Activated T-helper 2 cell treated with anti-CD3 and anti-CD28 coated beads, Interferon-gamma antibody, Interleukin-2, Interleukin-4, amounts not matched to agents 10 μg/mL and 5 μg/mL and 100 μg/mL, durations not matched to agents 14 hours and 24 hours and 36 hours (primary cell): ENCODE data around the gene AP1S1. TPM values are rescaled to one million over a fixed set of nuclear protein-coding genes. Genes with fewer than 3 reads are reported as not detected.
A peak's percentile ranks its signal among the peaks of the same experiment; 100 is the strongest.

Experiments used
- DNase-seq: peaks from one replicate; pipeline ENCODE4 v3.0.0; 2021; ENCODE audit warnings: low spot score
- H3K27ac Mint-ChIP-seq: one replicate; pipeline ENCODE4 v1.8.0; 2021; ENCODE audit warnings: mixed read lengths
- H3K27me3 Mint-ChIP-seq: one replicate; pipeline ENCODE4 v1.8.0; 2021; ENCODE audit warnings: low read depth, mixed read lengths
- H3K36me3 Mint-ChIP-seq: one replicate; pipeline ENCODE4 v1.8.0; 2021; ENCODE audit warnings: low read depth, mixed read lengths
- H3K4me1 Mint-ChIP-seq: one replicate; pipeline ENCODE4 v1.8.0; 2021; ENCODE audit warnings: low read depth, mixed read lengths
- H3K4me3 Mint-ChIP-seq: one replicate; pipeline ENCODE4 v1.8.0; 2021; ENCODE audit warnings: low read depth, mild to moderate bottlenecking, moderate library complexity, mixed read lengths
- H3K9me3 Mint-ChIP-seq: one replicate; pipeline ENCODE4 v1.8.0; 2021; ENCODE audit warnings: mixed read lengths
- intact Hi-C: fragments of 100-400 bp; cut with micrococcal nuclease; formaldehyde crosslinking; loops from one replicate; pipeline ENCODE4 v1.15.1; 2023
- total RNA-seq: library from RNA; stranded (reverse); gene quantifications from 2 replicates; pipeline ENCODE4 v1.2.3, GENCODE V29; 2022

Gene AP1S1
- total RNA-seq, 1 donor from 2014 or later = 42.8 TPM

GRCh38 chr7:101164071-101164840, 10.0 kb downstream of the AP1S1 start:
- H3K4me1 Mint-ChIP-seq = peaks cover 34% of the 10 kb centered on the region
- intact Hi-C loops = loop anchor here (2.0 to 10.0 kb wide), 2 partner anchors 15 to 81 kb away; partner anchors contain the start of gene FIS1
- no peaks in the 10 kb centered on the region for H3K9me3 Mint-ChIP-seq
- H3K27me3 Mint-ChIP-seq = peaks cover 43% of the 10 kb centered on the region
- peak overlapping the region; percentile 13 for H3K4me3 Mint-ChIP-seq
- no peak overlapping the region for H3K27ac Mint-ChIP-seq
- no peak for DNase-seq
- peaks cover 17% of the 10 kb centered on the region for H3K36me3 Mint-ChIP-seq

GRCh38 chr7:101165075-101165957, 11.0 kb downstream of the AP1S1 start, which contains the start of gene VGF:
TSS of gene VGF (minus strand) at chr7:101165569. CDS start at chr7:101164843, 726 bp downstream.
- peaks cover 41% of the 10 kb centered on the region for H3K4me1 Mint-ChIP-seq

GRCh38 chr7:101165958-101166647, 11.8 kb downstream of the AP1S1 start:
- no peak for DNase-seq
- Mint-ChIP-seq H3K4me1 (peaks cover 49% of the 10 kb centered on the region), H3K36me3 (peaks cover 4% of the 10 kb centered on the region), H3K4me3 (peak overlapping the region; percentile 82), H3K27me3 (peaks cover 59% of the 10 kb centered on the region), H3K27ac (no peak overlapping the region), H3K9me3 (no peaks in the 10 kb centered on the region)
- intact Hi-C loops = loop anchor here (1.0 to 10.0 kb wide), 6 partner anchors 8 to 199 kb away; partner anchors contain the start of genes AP1S1, FIS1 and MUC12

More at GRCh38 chr7:101165075-101165957, 11.0 kb downstream of the AP1S1 start, which contains the start of gene VGF:
- intact Hi-C loops = loop anchor here (1.0 to 10.0 kb wide), 6 partner anchors 9 to 198 kb away; partner anchors contain the start of genes AP1S1, FIS1 and MUC12
- Mint-ChIP-seq H3K36me3 (peaks cover 7% of the 10 kb centered on the region), H3K9me3 (no peaks in the 10 kb centered on the region), H3K4me3 (peak within 1 kb of the TSS; percentile 82), H3K27ac (no peak within 1 kb of the TSS), H3K27me3 (peaks cover 51% of the 10 kb centered on the region)
- peak; percentile 89 for DNase-seq

GRCh38 chr7:101166648-101166908, 12.3 kb downstream of the AP1S1 start:
- DNase-seq = no peak
- H3K27me3 Mint-ChIP-seq = peaks cover 62% of the 10 kb centered on the region
- intact Hi-C loops = loop anchor here (5.0 to 10.0 kb wide), 3 partner anchors 78 to 199 kb away; partner anchors contain the start of genes FIS1 and MUC12
- H3K9me3 Mint-ChIP-seq = no peaks in the 10 kb centered on the region
- H3K27ac Mint-ChIP-seq = no peak overlapping the region
- H3K4me3 Mint-ChIP-seq = peak overlapping the region; percentile 0
- H3K4me1 Mint-ChIP-seq = peaks cover 54% of the 10 kb centered on the region
- no peaks in the 10 kb centered on the region for H3K36me3 Mint-ChIP-seq

- H3K27me3 Mint-ChIP-seq = peaks cover 66% of the 10 kb centered on the region
- DNase-seq = no peak
- H3K4me3 Mint-ChIP-seq = peak overlapping the region; percentile 0
- H3K36me3 Mint-ChIP-seq = no peaks in the 10 kb centered on the region
- no peaks in the 10 kb centered on the region for H3K9me3 Mint-ChIP-seq
- peaks cover 58% of the 10 kb centered on the region for H3K4me1 Mint-ChIP-seq
- H3K27ac Mint-ChIP-seq = no peak overlapping the region
- intact Hi-C loops = loop anchor here (5.0 to 10.0 kb wide), 3 partner anchors 78 to 200 kb away; partner anchors contain the start of genes FIS1 and MUC12
Observed at GRCh38 chr7:101166909-101167644, 12.8 kb downstream of the AP1S1 start.

- no peaks in the 10 kb centered on the region for H3K9me3 Mint-ChIP-seq
- H3K27me3 Mint-ChIP-seq = peaks cover 64% of the 10 kb centered on the region
- no peaks in the 10 kb centered on the region for H3K36me3 Mint-ChIP-seq
- no peak for DNase-seq
- no peak overlapping the region for H3K4me3 Mint-ChIP-seq
- peaks cover 55% of the 10 kb centered on the region for H3K4me1 Mint-ChIP-seq
- H3K27ac Mint-ChIP-seq = no peak overlapping the region
- intact Hi-C loops = loop anchor here (5.0 to 10.0 kb wide), 3 partner anchors 77 to 201 kb away; partner anchors contain the start of genes FIS1 and MUC12
Observed at GRCh38 chr7:101167645-101168411, 13.6 kb downstream of the AP1S1 start.

GRCh38 chr7:101168412-101169049, 14.3 kb downstream of the AP1S1 start:
- DNase-seq = no peak
- Mint-ChIP-seq H3K4me1 (peaks cover 55% of the 10 kb centered on the region), H3K4me3 (peak overlapping the region; percentile 20), H3K27me3 (peaks cover 65% of the 10 kb centered on the region), H3K36me3 (no peaks in the 10 kb centered on the region), H3K27ac (no peak overlapping the region), H3K9me3 (no peaks in the 10 kb centered on the region)
- intact Hi-C loops = loop anchor here (1.0 to 10.0 kb wide), 4 partner anchors 24 to 201 kb away; partner anchors contain the start of genes FIS1 and MUC12

GRCh38 chr7:101169110-101169837, 15.0 kb downstream of the AP1S1 start:
- H3K27ac Mint-ChIP-seq = no peak overlapping the region

GRCh38 chr7:101169838-101170551, 15.7 kb downstream of the AP1S1 start:
- Mint-ChIP-seq H3K27ac (no peak overlapping the region), H3K4me1 (peaks cover 58% of the 10 kb centered on the region), H3K9me3 (no peaks in the 10 kb centered on the region), H3K27me3 (peaks cover 70% of the 10 kb centered on the region), H3K4me3 (peak overlapping the region; percentile 51), H3K36me3 (no peaks in the 10 kb centered on the region)
- peak; percentile 74 for DNase-seq
- intact Hi-C loops = loop anchor here (1.0 to 10.0 kb wide), 5 partner anchors 26 to 281 kb away; partner anchors contain the start of genes FIS1, MUC12 and UFSP1

More at GRCh38 chr7:101169110-101169837, 15.0 kb downstream of the AP1S1 start:
- intact Hi-C loops = loop anchor here (1.0 to 10.0 kb wide), 4 partner anchors 25 to 202 kb away; partner anchors contain the start of genes FIS1 and MUC12
- Mint-ChIP-seq H3K27me3 (peaks cover 71% of the 10 kb centered on the region), H3K36me3 (no peaks in the 10 kb centered on the region), H3K4me1 (peaks cover 60% of the 10 kb centered on the region), H3K9me3 (no peaks in the 10 kb centered on the region), H3K4me3 (peak overlapping the region; percentile 51)
- DNase-seq = no peak
